ENCODE data around the gene MPZL2.

Gene MPZL2

GRCh38 chr11:118267486-118267885 lies 3.4 kb upstream of the MPZL2 start:
- WGBS, 2 experiments: 88% methylated on average over 3 of the region's 4 CpGs
- Histone ChIP-seq H3K4me3 (ENCODE audit: insufficient read depth, low read depth, low read length) (no peak overlapping the region), H3K4me1 (ENCODE audit: control insufficient read depth, insufficient read depth, low read length) (peaks cover 10% of the 10 kb centered on the region), H3K36me3 (ENCODE audit: control insufficient read depth, insufficient read depth, low read length) (no peaks in the 10 kb centered on the region), H3K27ac (ENCODE audit: insufficient read depth, low read depth, low read length, poor library complexity, severe bottlenecking) (no peak overlapping the region), H3K27me3 (ENCODE audit: control insufficient read depth, insufficient read depth, low read length, poor library complexity, severe bottlenecking) (peaks cover 70% of the 10 kb centered on the region), H3K9me3 (ENCODE audit: control insufficient read depth, low read length) (no peaks in the 10 kb centered on the region)

- no peak overlapping the region for H3K4me3 ChIP-seq (ENCODE audit: insufficient read depth, low read depth, low read length)
- H3K9me3 ChIP-seq (ENCODE audit: control insufficient read depth, low read length): no peaks in the 10 kb centered on the region
- no peak overlapping the region for H3K27ac ChIP-seq (ENCODE audit: insufficient read depth, low read depth, low read length, poor library complexity, severe bottlenecking)
- WGBS, 2 experiments: 96 to 100% methylated on average over 1 of the region's 1 CpG
- H3K4me1 ChIP-seq (ENCODE audit: control insufficient read depth, insufficient read depth, low read length): peaks cover 10% of the 10 kb centered on the region
- H3K36me3 ChIP-seq (ENCODE audit: control insufficient read depth, insufficient read depth, low read length): no peaks in the 10 kb centered on the region
- H3K27me3 ChIP-seq (ENCODE audit: control insufficient read depth, insufficient read depth, low read length, poor library complexity, severe bottlenecking): peaks cover 78% of the 10 kb centered on the region
These were observed 1.9 kb upstream of the MPZL2 start for GRCh38 chr11:118265954-118266353.

- H3K27me3 ChIP-seq (ENCODE audit: control insufficient read depth, insufficient read depth, low read length, poor library complexity, severe bottlenecking): peaks cover 75% of the 10 kb centered on the region
- WGBS, 2 experiments: 50% methylated on average over 13 of the region's 13 CpGs
These were observed 720 bp upstream of the MPZL2 start for GRCh38 chr11:118264569-118265465.

GRCh38 chr11:118263112-118263511 lies 985 bp downstream of the MPZL2 start:
- no peak overlapping the region for H3K27ac ChIP-seq (ENCODE audit: insufficient read depth, low read depth, low read length, poor library complexity, severe bottlenecking)
- H3K27me3 ChIP-seq (ENCODE audit: control insufficient read depth, insufficient read depth, low read length, poor library complexity, severe bottlenecking): peaks cover 64% of the 10 kb centered on the region
- no peak overlapping the region for H3K4me3 ChIP-seq (ENCODE audit: insufficient read depth, low read depth, low read length)
- 85 to 96% methylated on average over 3 to 4 of the region's 4 CpGs for WGBS, 2 experiments
- no peaks in the 10 kb centered on the region for H3K9me3 ChIP-seq (ENCODE audit: control insufficient read depth, low read length)
- no peaks in the 10 kb centered on the region for H3K36me3 ChIP-seq (ENCODE audit: control insufficient read depth, insufficient read depth, low read length)
- H3K4me1 ChIP-seq (ENCODE audit: control insufficient read depth, insufficient read depth, low read length): peaks cover 10% of the 10 kb centered on the region

More at GRCh38 chr11:118264569-118265465, 720 bp upstream of the MPZL2 start:
- H3K9me3 ChIP-seq (ENCODE audit: control insufficient read depth, low read length): no peaks in the 10 kb centered on the region
- H3K4me3 ChIP-seq (ENCODE audit: insufficient read depth, low read depth, low read length): no peak overlapping the region
- H3K4me1 ChIP-seq (ENCODE audit: control insufficient read depth, insufficient read depth, low read length): peaks cover 10% of the 10 kb centered on the region
- no peak overlapping the region for H3K27ac ChIP-seq (ENCODE audit: insufficient read depth, low read depth, low read length, poor library complexity, severe bottlenecking)
- no peaks in the 10 kb centered on the region for H3K36me3 ChIP-seq (ENCODE audit: control insufficient read depth, insufficient read depth, low read length)

- no peaks in the 10 kb centered on the region for H3K36me3 ChIP-seq (ENCODE audit: control insufficient read depth, insufficient read depth, low read length)
- no peak overlapping the region for H3K27ac ChIP-seq (ENCODE audit: insufficient read depth, low read depth, low read length, poor library complexity, severe bottlenecking)
- WGBS, 2 experiments: 91 to 97% methylated on average over 3 of the region's 3 CpGs
- no peak overlapping the region for H3K4me3 ChIP-seq (ENCODE audit: insufficient read depth, low read depth, low read length)
- H3K27me3 ChIP-seq (ENCODE audit: control insufficient read depth, insufficient read depth, low read length, poor library complexity, severe bottlenecking): peaks cover 54% of the 10 kb centered on the region
- peaks cover 10% of the 10 kb centered on the region for H3K4me1 ChIP-seq (ENCODE audit: control insufficient read depth, insufficient read depth, low read length)
- H3K9me3 ChIP-seq (ENCODE audit: control insufficient read depth, low read length): no peaks in the 10 kb centered on the region
These were observed 3.7 kb downstream of the MPZL2 start for GRCh38 chr11:118260353-118260752.

GRCh38 chr11:118259138-118259537 lies 5.0 kb downstream of the MPZL2 start:
- Histone ChIP-seq H3K27ac (ENCODE audit: insufficient read depth, low read depth, low read length, poor library complexity, severe bottlenecking) (no peak overlapping the region), H3K4me3 (ENCODE audit: insufficient read depth, low read depth, low read length) (no peak overlapping the region), H3K27me3 (ENCODE audit: control insufficient read depth, insufficient read depth, low read length, poor library complexity, severe bottlenecking) (peaks cover 54% of the 10 kb centered on the region)

GRCh38 chr11:118258410-118258809 lies 5.7 kb downstream of the MPZL2 start:
- Histone ChIP-seq H3K36me3 (ENCODE audit: control insufficient read depth, insufficient read depth, low read length) (no peaks in the 10 kb centered on the region), H3K4me3 (ENCODE audit: insufficient read depth, low read depth, low read length) (no peak overlapping the region), H3K4me1 (ENCODE audit: control insufficient read depth, insufficient read depth, low read length) (no peaks in the 10 kb centered on the region), H3K27ac (ENCODE audit: insufficient read depth, low read depth, low read length, poor library complexity, severe bottlenecking) (no peak overlapping the region), H3K9me3 (ENCODE audit: control insufficient read depth, low read length) (no peaks in the 10 kb centered on the region), H3K27me3 (ENCODE audit: control insufficient read depth, insufficient read depth, low read length, poor library complexity, severe bottlenecking) (peaks cover 54% of the 10 kb centered on the region)
- 0% methylated on average over 1 of the region's 1 CpG for WGBS, 2 experiments

More at GRCh38 chr11:118259138-118259537, 5.0 kb downstream of the MPZL2 start:
- Histone ChIP-seq H3K36me3 (ENCODE audit: control insufficient read depth, insufficient read depth, low read length) (no peaks in the 10 kb centered on the region), H3K4me1 (ENCODE audit: control insufficient read depth, insufficient read depth, low read length) (peaks cover 7% of the 10 kb centered on the region), H3K9me3 (ENCODE audit: control insufficient read depth, low read length) (no peaks in the 10 kb centered on the region)
- 100% methylated on average over 1 of the region's 1 CpG for WGBS, 2 experiments

GRCh38 chr11:118252688-118253087 lies 11.4 kb downstream of the MPZL2 start:
- peak overlapping the region; percentile 72 for H3K4me3 ChIP-seq (ENCODE audit: insufficient read depth, low read depth, low read length)
- 77 to 88% methylated on average over 2 to 3 of the region's 3 CpGs for WGBS, 2 experiments
- no peak overlapping the region for H3K27ac ChIP-seq (ENCODE audit: insufficient read depth, low read depth, low read length, poor library complexity, severe bottlenecking)

GRCh38 chr11:118251858-118252652 lies 12.0 kb downstream of the MPZL2 start, which contains the start of gene MPZL3:
Gene MPZL3 (minus strand): TSS chr11:118252365. CDS start chr11:118252294, 71 bp downstream.
- 29% methylated on average over 33 of the region's 33 CpGs for WGBS, 2 experiments
- no peaks in the 10 kb centered on the region for H3K4me1 ChIP-seq (ENCODE audit: control insufficient read depth, insufficient read depth, low read length)
- peaks cover 70% of the 10 kb centered on the region for H3K27me3 ChIP-seq (ENCODE audit: control insufficient read depth, insufficient read depth, low read length, poor library complexity, severe bottlenecking)

More at GRCh38 chr11:118252688-118253087, 11.4 kb downstream of the MPZL2 start:
- Histone ChIP-seq H3K36me3 (ENCODE audit: control insufficient read depth, insufficient read depth, low read length) (no peaks in the 10 kb centered on the region), H3K4me1 (ENCODE audit: control insufficient read depth, insufficient read depth, low read length) (no peaks in the 10 kb centered on the region), H3K9me3 (ENCODE audit: control insufficient read depth, low read length) (no peaks in the 10 kb centered on the region), H3K27me3 (ENCODE audit: control insufficient read depth, insufficient read depth, low read length, poor library complexity, severe bottlenecking) (peaks cover 65% of the 10 kb centered on the region)

GRCh38 chr11:118247041-118247440 lies 17.1 kb downstream of the MPZL2 start:
- no peaks in the 10 kb centered on the region for H3K4me1 ChIP-seq (ENCODE audit: control insufficient read depth, insufficient read depth, low read length)
- no peak overlapping the region for H3K4me3 ChIP-seq (ENCODE audit: insufficient read depth, low read depth, low read length)
- H3K27me3 ChIP-seq (ENCODE audit: control insufficient read depth, insufficient read depth, low read length, poor library complexity, severe bottlenecking): peaks cover 66% of the 10 kb centered on the region
- H3K9me3 ChIP-seq (ENCODE audit: control insufficient read depth, low read length): no peaks in the 10 kb centered on the region
- H3K27ac ChIP-seq (ENCODE audit: insufficient read depth, low read depth, low read length, poor library complexity, severe bottlenecking): no peak overlapping the region
- no peaks in the 10 kb centered on the region for H3K36me3 ChIP-seq (ENCODE audit: control insufficient read depth, insufficient read depth, low read length)
- WGBS, 2 experiments: 83 to 87% methylated on average over 1 of the region's 1 CpG

More at GRCh38 chr11:118251858-118252652, 12.0 kb downstream of the MPZL2 start, which contains the start of gene MPZL3:
- Histone ChIP-seq H3K27ac (ENCODE audit: insufficient read depth, low read depth, low read length, poor library complexity, severe bottlenecking) (peak within 1 kb of the TSS; percentile 65), H3K36me3 (ENCODE audit: control insufficient read depth, insufficient read depth, low read length) (no peaks in the 10 kb centered on the region), H3K4me3 (ENCODE audit: insufficient read depth, low read depth, low read length) (peak within 1 kb of the TSS; percentile 72), H3K9me3 (ENCODE audit: control insufficient read depth, low read length) (no peaks in the 10 kb centered on the region)
